HG03442 (cell line): ENCODE measurements around the gene TPD52L2.
"Not testable (repeated sequence)": the region's sequence is repeated elsewhere in the genome, so short reads cannot be mapped to it uniquely, and the experiment has no call there.

Experiments
- ATAC-seq: cut with Tn5 transposase; IDR thresholded peaks from one replicate; pipeline ENCODE4 v1.9.1; 2021; ENCODE audit warnings: mild to moderate bottlenecking, moderate library complexity; ENCODE audit not compliant: unreplicated experiment

Gene TPD52L2

DNA sequence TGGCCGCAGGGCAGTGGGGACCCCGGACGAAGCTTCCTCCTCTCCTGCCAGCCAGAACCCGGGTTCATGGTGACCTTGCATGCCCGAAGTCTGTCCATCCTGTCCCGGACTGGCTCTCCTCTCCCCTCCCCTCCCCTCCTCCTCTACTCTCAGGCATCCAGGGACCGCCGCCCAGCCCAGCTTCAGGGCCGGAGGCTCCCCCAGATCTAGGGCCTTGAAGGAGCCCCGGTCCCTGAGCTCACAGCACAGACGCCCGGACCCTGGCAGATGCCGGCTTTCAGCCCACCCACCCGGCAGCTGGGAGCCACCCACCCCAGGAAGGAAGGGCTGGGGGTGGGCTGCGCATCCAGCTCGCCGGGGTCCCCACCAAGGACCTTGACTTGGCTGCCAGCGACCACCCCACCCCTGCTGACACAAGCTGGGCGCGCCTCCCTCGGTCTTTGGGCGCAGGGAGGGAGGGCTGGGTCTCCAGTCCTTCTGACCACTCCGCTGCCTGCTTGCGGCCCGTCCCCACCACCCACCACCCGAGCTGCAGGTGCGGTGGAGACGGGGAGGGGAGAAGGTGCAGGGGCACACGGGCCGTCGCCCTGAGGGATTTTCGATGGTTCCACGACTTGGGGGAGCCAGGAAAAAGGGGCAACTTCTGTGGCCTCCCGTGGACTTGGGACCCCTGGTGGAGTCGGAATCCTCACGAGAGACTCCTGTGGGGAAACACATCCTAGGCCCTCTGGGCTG, 9.5 kb upstream of the TPD52L2 start:
- no peak for ATAC-seq

DNA sequence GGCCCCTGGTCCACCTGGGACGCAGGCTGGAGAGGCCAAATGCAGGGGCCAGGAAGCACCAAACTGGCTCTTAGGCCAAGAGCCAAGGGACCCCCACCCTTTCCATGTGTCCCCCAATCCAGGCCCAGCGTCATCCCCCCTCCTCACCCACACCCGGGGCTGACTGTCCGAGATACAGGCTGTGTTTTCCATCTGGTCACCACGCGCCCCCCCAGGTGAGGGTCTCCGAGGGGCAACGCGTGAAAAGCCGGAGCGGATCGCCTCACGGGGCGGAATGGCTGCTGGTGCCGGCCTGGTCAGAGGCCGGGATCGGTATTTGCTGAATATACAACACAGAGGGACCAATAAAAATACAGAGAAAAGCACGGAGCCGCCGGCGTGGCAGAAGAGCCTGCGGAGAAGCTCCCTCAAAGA, 9.0 kb upstream of the TPD52L2 start:
- ATAC-seq: no peak

DNA sequence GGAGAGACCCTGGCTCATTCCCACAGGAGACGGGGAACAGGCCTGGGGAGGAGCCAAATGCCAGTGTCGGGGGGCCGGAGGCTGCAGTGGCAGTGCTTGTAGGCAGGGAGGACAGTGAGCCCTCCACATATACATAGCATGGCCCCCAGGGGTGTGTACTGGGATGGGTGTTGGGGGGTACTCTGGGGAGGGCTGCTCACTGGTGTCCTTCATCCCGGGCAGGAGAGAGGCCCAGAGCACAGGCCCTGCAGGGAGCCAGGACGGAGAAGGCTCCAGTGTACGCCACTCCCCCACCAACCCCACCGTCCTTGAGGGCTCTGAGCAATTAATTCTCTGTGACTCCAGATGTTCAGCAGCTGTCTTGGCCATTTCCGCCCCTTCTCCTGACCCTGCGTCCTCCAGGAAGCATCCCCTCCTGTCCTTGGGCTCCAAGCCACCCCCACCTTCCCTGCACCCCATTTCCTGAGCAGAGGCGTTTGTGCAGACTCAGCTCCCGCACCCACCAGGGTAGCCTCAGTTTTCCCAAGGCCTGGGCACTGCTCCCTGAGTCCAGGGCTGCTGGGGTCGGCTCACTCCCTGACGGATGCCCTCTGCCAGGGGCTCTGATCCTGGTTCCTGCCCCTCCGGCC, 7.2 kb upstream of the TPD52L2 start:
- ATAC-seq: no peak

DNA sequence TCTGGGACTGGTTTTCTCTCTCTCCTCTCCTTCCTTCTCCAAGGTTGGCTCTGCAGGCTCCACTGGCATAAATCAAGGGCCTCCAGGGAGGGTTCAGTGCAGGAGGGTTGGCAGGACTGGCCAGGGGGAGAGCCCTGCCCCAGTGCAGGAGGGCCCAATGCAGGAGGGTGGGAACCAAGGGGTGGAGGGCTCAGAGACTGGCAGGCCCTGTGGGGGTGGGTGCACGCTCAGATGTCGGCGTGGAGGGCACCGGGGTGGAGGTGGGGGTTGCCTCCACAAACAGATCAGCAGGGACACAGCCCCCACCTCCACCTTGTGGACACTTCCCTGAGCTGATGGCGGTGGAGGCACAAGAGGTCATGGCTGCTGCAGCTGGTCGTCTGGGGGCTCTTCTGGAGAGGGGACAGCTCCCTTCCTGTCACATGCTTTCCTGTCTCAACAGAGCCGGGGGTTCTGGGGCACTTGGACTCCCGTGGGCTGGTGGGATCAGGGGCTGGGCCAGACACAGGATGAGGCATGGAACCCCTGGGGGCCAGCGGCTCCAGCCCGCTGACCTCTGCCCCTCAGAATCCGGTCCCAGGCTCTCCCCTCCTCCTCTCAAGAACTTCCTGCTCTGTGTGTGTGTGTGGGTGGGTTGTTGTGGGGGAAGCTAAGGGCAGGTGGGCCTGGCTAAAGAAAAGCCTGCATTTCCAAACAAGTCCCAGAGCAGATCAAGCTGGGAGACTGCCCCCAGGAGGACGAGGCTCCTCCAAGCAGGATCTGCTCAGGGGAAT, 6.5 kb upstream of the TPD52L2 start:
- no peak for ATAC-seq

DNA sequence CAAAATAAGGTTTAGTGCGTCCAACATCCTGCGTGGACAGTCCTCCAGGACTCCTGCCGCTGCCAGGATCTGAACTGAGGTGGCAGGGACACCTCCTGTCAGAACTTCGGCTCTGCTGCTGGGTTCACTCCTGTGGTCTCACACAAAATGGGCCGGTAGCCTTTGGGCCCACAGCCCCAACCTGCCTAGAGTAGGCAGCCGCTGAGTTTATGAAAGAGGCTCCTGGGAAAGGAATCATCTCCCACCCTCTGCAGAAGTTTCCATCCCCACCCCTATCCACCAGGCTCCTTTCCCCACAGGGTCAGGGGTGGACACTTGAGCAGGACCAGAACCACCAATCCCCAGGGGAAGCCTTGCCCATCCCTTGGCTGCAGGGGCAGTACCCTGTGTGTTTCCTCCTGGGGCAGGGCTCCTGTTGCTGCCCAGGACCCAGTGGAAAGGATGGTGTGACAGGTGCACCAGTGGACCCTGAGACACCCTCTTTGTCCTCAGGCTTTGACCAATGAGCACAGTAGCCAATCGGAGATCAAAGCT, 5.8 kb upstream of the TPD52L2 start:
- no peak for ATAC-seq

DNA sequence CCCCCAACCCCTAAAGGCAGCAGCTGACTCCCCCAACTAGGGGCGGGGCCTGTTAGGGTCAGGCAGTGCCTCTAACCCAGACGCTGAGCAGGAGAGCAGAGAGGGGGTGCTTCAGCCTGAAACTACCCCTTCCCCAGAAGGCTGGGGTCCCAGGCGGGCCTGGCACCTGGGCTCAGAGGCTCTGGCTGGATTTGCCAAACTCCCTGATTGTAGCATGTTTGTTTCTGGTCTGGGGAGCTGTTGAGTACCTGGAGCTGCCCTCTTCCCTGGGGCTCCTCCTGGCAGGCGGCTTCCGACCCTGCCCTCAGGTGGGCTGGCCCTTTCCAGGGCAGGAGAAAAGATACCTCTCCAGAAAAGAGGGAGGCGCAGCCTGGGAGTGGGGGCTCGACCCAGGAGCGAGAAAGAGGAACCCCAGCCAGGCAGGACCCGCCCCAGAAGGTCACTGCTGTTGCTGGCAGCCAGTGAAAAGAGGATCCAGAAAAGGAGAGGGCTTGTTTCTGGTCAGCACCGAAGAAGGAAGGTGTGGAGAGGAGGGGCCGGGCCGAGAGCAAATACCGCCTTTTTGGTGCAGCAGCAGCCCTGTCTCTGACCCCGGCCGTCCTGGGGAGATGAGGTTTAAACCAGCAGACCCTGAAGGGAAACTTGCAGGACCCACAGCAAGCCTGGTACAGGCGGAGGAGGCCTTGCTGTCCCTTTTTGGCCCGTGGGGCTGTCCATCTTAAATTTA, 4.6 kb upstream of the TPD52L2 start:
- no peak for ATAC-seq

DNA sequence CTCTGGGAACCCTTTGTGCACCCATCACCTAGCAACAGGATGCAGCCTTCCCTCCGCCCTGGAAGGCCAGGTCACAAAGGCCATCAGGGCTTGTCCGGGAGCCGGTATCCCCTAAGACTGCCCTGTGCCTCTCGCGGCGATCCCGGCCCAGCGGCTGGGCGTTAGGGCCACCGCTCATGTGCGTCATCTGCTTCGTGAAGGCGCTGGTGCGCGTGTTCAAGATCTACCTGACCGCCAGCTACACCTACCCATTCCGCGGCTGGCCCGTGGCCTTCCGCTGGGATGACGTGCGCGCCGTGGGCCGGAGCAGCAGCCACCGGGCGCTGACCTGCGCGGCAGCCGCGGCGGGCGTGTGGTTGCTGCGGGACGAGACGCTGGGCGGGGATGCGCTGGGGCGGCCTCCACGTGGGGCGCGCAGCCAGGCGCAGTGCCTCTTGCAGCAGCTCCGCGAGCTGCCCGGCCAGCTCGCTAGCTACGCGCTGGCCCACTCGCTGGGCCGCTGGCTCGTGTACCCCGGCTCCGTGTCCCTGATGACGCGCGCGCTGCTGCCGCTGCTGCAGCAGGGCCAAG, 3.6 kb upstream of the TPD52L2 start, which contains the start of gene ABHD16B:
TSS of gene ABHD16B (plus strand) at position 134 of the 570 bp plus-strand sequence. CDS start at position 177, 43 bp downstream.
- ATAC-seq: no peak

DNA sequence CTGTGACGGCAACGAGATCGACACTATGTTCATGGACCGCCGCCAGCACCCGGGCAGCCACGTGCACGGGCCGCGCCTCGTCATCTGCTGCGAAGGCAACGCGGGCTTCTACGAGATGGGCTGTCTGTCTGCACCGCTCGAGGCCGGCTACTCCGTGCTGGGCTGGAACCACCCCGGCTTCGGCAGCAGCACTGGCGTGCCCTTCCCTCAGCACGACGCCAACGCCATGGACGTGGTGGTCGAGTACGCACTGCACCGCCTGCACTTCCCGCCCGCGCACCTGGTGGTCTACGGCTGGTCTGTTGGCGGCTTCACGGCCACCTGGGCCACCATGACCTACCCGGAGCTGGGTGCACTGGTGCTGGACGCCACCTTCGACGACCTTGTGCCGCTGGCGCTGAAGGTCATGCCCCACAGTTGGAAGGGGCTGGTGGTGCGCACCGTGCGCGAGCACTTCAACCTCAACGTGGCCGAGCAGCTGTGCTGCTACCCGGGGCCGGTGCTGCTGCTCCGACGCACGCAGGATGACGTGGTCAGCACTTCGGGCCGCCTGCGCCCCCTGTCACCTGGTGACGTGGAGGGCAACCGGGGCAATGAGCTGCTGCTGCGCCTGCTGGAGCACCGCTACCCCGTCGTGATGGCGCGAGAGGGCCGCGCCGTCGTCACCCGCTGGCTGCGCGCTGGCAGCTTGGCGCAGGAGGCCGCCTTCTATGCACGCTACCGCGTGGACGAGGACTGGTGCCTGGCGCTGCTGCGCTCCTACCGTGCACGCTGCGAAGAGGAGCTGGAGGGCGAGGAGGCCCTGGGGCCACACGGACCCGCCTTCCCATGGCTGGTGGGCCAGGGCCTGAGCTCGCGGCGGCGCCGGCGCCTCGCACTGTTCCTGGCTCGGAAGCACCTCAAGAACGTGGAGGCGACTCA, 2.8 kb upstream of the TPD52L2 start:
- no peak for ATAC-seq

DNA sequence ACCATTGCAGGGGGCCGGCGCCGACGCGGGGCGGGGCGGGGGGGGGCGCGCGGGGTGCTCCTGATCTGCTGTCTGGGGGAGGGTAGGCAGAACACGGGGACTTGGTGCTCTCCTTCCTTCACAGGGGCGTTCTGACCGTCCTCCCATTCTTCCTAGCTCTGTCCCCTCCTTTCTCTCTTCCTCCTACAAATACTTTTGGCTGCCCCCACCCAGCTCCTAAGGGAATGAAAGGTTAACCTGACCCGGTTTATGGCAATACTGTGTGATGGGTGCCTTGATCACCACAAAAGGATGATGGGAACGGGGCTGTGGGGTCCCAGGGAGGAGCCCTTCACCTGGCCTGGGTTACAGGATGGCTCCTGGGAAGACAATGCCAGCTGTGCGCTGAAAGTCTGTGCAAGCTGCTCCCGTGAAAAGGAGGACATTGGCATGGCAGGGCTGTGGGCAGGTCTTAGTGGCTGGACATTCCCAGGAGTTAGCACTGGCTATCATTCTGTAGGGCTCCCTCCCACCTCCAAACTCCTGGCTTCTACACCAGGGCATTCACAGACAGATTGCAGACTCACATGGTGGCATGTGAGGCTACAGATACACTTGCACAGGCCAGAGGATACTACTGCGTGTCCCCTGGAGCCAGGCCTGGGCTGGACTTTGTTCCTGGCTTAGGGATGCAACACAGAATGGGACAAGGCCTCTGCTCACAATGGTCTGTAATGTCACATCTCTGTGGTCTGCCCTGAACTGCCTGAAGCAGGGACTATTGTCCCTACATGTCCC, 1.9 kb upstream of the TPD52L2 start:
- no peak for ATAC-seq

DNA sequence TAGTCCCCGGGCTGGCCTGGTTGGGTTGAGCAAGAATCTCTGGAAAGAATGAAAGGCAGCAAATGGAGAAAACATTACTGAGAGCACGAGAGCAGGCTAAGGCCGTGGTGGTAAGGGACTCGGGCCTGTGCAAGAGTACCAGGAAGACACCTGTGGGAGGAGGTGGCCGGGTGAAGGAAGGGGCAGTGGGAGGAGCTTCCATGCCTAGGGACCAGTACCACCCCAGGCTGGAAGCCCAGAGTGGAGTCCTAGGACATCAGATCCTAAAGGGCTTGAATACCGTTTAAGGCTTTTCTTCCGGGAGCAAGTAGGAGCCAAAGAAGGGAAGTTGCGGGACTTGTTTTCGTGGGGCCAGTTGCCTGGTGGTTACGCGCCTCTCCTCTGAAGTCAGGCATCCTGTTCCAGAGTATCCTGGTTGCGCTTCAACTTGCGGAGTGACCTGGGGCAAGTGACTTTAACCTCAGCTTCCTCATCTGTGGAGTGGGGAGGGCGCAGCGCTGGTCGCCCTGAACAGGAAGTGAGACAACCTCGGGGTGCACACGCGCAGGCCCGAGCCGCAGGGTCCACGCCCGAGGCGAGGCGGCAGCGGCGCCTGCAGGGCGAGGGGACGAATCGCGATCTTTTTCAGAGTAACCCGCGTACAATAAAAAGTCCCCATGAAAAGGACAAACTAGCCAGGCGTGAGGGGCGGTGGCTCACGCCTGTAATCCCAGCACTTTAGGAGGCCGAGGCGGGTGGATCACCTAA, 1.1 kb upstream of the TPD52L2 start:
- peak; percentile 51 for ATAC-seq

DNA sequence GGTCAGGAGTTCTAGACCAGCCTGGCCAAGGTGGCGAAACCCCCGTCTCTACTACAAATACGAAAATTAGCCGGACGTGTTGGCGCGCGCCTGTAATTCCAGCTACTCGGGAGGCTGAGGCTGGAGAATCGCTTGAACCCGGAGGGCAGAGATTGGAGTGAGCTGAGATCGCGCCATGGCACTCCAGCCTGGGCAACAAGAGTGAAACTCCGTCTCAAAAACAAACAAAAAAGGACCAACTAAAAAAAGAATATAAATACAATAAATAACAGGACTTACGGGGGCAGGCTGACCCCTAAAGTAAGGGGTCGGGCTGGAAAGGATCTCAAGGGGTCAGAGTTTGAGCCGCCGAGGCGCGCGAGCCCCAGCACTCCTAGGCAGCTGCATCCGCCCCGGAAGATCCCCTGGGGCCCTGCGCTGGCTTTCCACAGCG, 509 bp upstream of the TPD52L2 start:
- ATAC-seq: no peak

DNA sequence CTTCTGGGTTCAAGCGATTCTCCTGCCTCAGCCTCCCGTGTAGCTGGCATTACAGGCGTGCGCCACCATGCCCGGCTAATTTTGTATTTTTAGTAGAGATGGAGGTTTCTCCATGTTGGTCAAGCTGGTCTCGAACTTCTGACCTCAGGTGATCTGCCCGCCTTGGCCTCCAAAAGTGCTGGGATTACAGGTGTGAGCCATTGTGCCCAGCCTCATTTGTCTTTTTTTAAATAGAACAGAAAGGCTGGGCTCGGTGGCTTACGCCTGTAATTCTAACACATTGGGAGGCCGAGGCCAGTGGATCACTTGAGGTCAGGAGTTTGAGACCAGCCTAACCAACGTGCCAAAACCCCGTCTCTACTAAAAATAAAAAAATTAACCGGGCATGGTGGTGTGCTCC, 2.0 kb downstream of the TPD52L2 start:
- not testable (repeated sequence) for ATAC-seq

DNA sequence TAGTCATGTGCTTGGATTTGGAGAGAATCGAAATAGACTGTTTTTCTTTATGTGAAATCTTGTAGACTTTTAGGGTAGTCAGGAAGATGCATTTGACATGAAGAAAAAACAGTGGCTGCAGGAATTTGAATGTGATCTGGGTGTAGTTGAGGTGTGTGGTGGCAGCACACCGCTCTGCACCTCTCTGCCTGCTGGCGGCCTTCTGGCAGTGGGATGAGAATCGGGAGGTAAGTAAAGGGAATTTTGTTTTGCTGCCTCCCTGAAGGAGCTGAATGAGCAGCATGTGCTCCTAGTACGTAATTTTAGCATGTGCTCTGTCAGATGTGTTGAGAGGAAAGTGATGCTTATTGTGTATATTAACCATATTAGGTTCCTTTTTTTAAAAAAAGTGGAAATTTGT, 3.2 kb downstream of the TPD52L2 start:
- no peak for ATAC-seq

DNA sequence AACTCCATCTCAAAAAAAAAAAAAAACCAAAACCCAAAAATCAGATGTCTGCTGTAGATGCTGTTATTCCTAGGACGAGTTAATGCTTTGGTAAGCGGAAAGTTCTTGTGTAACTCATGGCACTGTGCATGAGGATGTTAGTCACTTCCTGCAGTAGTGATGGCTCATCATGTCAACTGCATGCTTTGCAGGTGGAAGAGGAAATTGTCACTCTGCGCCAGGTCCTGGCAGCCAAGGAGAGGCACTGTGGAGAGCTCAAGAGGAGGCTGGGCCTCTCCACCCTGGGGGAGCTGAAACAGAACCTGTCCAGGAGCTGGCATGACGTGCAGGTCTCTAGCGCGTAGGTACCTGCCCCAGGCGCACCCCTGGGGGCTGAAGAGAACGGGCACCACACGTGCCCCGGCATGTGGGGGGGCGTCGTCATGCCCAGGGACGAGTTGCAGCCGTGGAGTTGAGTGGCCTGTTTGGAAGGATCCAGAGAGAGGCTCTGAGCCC, 8.5 kb downstream of the TPD52L2 start:
- no peak for ATAC-seq

DNA sequence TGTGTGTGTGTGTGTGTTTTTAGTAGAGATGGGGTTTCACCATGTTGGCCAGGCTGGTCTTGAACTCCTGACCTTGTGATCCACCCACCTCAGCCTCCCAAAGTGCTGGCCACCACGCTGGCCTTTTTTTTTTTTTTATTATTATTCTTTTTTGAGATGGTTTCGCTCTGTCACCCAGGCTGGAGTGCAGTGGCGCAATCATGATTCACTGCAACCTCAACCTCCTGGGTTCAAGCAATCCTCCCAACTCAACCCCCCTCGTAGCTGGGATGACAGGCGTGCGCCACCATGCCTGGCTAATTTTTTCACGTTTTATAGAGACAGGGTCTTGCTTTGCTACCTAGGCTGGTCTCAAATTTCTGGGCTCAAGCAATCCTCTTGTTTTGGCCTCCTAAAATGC, 9.2 kb downstream of the TPD52L2 start:
- ATAC-seq: not testable (repeated sequence)

DNA sequence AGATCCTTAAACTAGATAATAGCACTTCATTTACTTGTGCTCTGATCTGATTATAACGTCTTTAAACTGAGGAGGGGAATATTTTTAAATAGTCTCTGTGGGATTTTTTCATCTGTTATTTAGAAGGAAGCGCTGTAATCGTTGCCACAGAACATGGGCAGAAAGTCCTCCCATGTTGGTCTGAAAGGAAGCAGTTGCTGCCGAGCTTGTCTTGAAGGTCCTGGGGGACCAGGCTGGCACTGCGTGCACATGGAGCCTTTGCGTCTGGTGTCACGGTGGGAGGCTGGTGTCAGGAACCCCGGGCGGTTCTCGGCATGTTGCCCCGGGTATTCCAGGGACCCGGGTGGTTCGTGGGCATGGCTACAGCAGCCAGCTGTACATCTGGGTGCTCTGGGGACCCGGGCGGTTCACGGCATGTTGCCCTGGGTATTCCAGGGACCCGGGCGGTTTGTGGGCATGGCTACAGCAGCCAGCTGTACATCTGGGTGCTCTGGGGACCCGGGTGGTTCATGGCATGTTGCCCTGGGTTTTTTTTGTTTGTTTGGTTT, 11.5 kb downstream of the TPD52L2 start:
- no peak for ATAC-seq

DNA sequence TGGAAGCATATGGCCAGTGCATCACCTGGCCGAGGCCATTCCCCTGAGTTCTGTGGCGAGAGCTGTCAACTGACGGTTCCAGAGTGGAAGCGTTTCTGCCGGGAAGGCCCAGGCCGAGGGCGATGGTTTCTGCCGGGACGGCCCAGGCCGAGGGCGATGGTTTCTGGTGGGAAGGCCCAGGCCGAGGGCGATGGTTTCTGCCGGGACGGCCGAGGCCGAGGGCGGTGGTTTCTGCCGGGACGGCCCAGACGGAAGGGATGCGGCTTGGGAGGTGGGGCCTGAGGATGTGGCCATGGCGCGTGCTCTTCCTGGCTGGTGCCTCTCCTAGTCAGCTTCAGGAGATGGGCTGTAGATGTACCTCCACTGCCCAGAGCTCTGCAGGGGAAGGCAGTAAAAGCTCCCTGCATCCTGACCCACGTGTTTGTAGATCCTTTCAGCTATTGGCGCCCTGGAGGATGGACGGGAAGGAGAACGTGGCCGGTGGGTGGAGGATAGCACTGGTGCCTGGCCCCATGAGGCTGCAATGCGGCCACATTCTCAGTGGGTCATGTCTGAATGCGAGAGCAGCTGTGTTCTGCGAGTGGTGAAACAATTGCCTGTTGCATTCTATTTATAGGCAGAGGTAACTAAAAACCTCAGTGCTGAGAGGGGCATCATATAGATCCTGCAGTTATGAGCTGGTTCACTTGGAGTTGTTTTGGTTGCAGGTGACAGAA, 12.8 kb downstream of the TPD52L2 start:
- ATAC-seq: no peak
